MM.1S (cell line): Measurements from ENCODE around the gene LRMDA.

Experiments used
- DNase-seq: peaks from one replicate; pipeline ENCODE4 v3.0.0-alpha.2; 2015
- H2AFZ ChIP-seq: fragments of 300-600 bp; sonication (generic); 2 replicates; pipeline ENCODE4 v1.6.0; 2016; ENCODE audit warnings: antibody characterized with exemption, low read length
- H3F3A ChIP-seq: fragments of 300-600 bp; sonication (generic); 2 replicates; pipeline ENCODE4 v1.6.1; 2016; ENCODE audit warnings: mild to moderate bottlenecking, antibody characterized with exemption, low read length, moderate library complexity, mixed read lengths; ENCODE audit not compliant: insufficient read depth
- H3K27ac ChIP-seq: fragments of 300-600 bp; sonication (generic); 2 replicates; pipeline ENCODE4 v1.5.1; 2016; ENCODE audit warnings: mild to moderate bottlenecking, low read length
- H3K27me3 ChIP-seq: fragments of 300-600 bp; sonication (generic); replicated peaks from 2 replicates; pipeline ENCODE4 v1.6.0; 2016; ENCODE audit warnings: low read length; ENCODE audit not compliant: insufficient read depth
- H3K36me3 ChIP-seq: fragments of 300-600 bp; sonication (generic); replicated peaks from 2 replicates; pipeline ENCODE4 v1.6.1; 2016; ENCODE audit warnings: mild to moderate bottlenecking, low read length, mixed read lengths; ENCODE audit not compliant: insufficient read depth
- H3K4me1 ChIP-seq: fragments of 300-600 bp; sonication (generic); 2 replicates; pipeline ENCODE4 v1.6.1; 2016; ENCODE audit warnings: low read length, mixed read lengths
- H3K4me2 ChIP-seq: fragments of 300-600 bp; sonication (generic); 2 replicates; pipeline ENCODE4 v1.6.0; 2016; ENCODE audit warnings: low read depth, low read length
- H3K4me3 ChIP-seq: fragments of 300-600 bp; sonication (generic); 2 replicates; pipeline ENCODE4 v1.5.1; 2016; ENCODE audit warnings: low read length, mixed read lengths
- H3K79me2 ChIP-seq: fragments of 300-600 bp; sonication (generic); 2 replicates; pipeline ENCODE4 v1.6.1; 2016; ENCODE audit warnings: mixed run types, low read length, mixed read lengths
- H3K9ac ChIP-seq: fragments of 300-600 bp; sonication (generic); 2 replicates; pipeline ENCODE4 v1.6.1; 2016; ENCODE audit warnings: low read length, mixed read lengths
- H3K9me2 ChIP-seq: fragments of 300-600 bp; sonication (generic); replicated peaks from 2 replicates; pipeline ENCODE4 v1.6.1; 2016; ENCODE audit warnings: mild to moderate bottlenecking, low read length, mixed read lengths; ENCODE audit not compliant: insufficient read depth
- H3K9me3 ChIP-seq: fragments of 300-600 bp; sonication (generic); replicated peaks from 2 replicates; pipeline ENCODE4 v1.6.1; 2016; ENCODE audit warnings: mild to moderate bottlenecking, low read length, mixed read lengths; ENCODE audit not compliant: insufficient read depth
- H4K20me1 ChIP-seq: fragments of 300-600 bp; sonication (generic); 2 replicates; pipeline ENCODE4 v1.6.1; 2016; ENCODE audit warnings: mild to moderate bottlenecking, low read length, moderate library complexity, mixed read lengths; ENCODE audit not compliant: insufficient read depth
- CTCF ChIP-seq: fragments of 300-600 bp; sonication (generic); IDR thresholded peaks from 2 replicates; pipeline ENCODE4 v1.5.1; 2016; ENCODE audit warnings: antibody characterized with exemption, low read length, mixed read lengths
- EZH2 ChIP-seq: fragments of 300-600 bp; sonication (generic); optimal IDR thresholded peaks from 2 replicates; pipeline ENCODE3; 2017; ENCODE audit warnings: low read depth, mild to moderate bottlenecking, antibody characterized with exemption, low read length, mixed read lengths
- EZH2phosphoT487 ChIP-seq: fragments of 300-600 bp; sonication (generic); IDR thresholded peaks from 2 replicates; pipeline ENCODE4 v1.6.1; 2018; ENCODE audit warnings: antibody characterized with exemption, low read length

The LRMDA gene

GRCh38 chr10:75982611-75983369, 551.4 kb downstream of the LRMDA start:
- DNase-seq: no peak
- H3K4me3 ChIP-seq: no peak overlapping the region
- H3K79me2 ChIP-seq: no peaks in the 10 kb centered on the region
- no peak overlapping the region for H2AFZ ChIP-seq
- H3K9me3 ChIP-seq: no peaks in the 10 kb centered on the region
- H3K4me1 ChIP-seq: no peaks in the 10 kb centered on the region
- no peak overlapping the region for H3K27ac ChIP-seq
- no peaks in the 10 kb centered on the region for H3K36me3 ChIP-seq
- H3K9me2 ChIP-seq: no peaks in the 10 kb centered on the region
- H3K27me3 ChIP-seq: no peaks in the 10 kb centered on the region
- H3K9ac ChIP-seq: no peak overlapping the region
- TF ChIP-seq EZH2phosphoT487: no peak
- TF ChIP-seq CTCF: no peak
- no peaks in the 10 kb centered on the region for H3F3A ChIP-seq
- no peak overlapping the region for H3K4me2 ChIP-seq
- H4K20me1 ChIP-seq: no peaks in the 10 kb centered on the region

GRCh38 chr10:75984067-75984466, 552.6 kb downstream of the LRMDA start:
- Histone ChIP-seq H2AFZ (no peak overlapping the region), H3K27ac (no peak overlapping the region), H3K4me1 (no peaks in the 10 kb centered on the region), H3K4me3 (no peak overlapping the region), H3K79me2 (no peaks in the 10 kb centered on the region), H4K20me1 (no peaks in the 10 kb centered on the region), H3F3A (no peaks in the 10 kb centered on the region), H3K9me3 (no peaks in the 10 kb centered on the region), H3K4me2 (no peak overlapping the region), H3K27me3 (no peaks in the 10 kb centered on the region), H3K9me2 (no peaks in the 10 kb centered on the region), H3K36me3 (no peaks in the 10 kb centered on the region), H3K9ac (no peak overlapping the region)
- TF ChIP-seq EZH2phosphoT487 (no peak), EZH2 (no peak), CTCF (no peak)
- no peak for DNase-seq

- Histone ChIP-seq H3K9me3 (no peaks in the 10 kb centered on the region), H2AFZ (no peak overlapping the region), H3K27me3 (no peaks in the 10 kb centered on the region), H3F3A (no peaks in the 10 kb centered on the region), H3K4me2 (no peak overlapping the region), H3K4me1 (no peaks in the 10 kb centered on the region), H3K9me2 (no peaks in the 10 kb centered on the region), H3K36me3 (no peaks in the 10 kb centered on the region), H4K20me1 (no peaks in the 10 kb centered on the region), H3K4me3 (no peak overlapping the region), H3K79me2 (no peaks in the 10 kb centered on the region), H3K9ac (no peak overlapping the region), H3K27ac (no peak overlapping the region)
- no peak for DNase-seq
- TF ChIP-seq CTCF (no peak), EZH2 (no peak), EZH2phosphoT487 (no peak)
Measured at GRCh38 chr10:75987616-75988015, 556.2 kb downstream of the LRMDA start.
